HTERT RPE-1 (cell line): Measurements from ENCODE around the gene CPLX1.
"Not testable (repeated sequence)": the region's sequence is repeated elsewhere in the genome, so short reads cannot be mapped to it uniquely, and the experiment has no call there.

Experiments used
- in situ Hi-C: fragments of 300-500 bp; cut with MboI; formaldehyde crosslinking; loops from 4 replicates; pipeline ENCODE4 v1.14.3; 2020; ENCODE audit warnings: low sequenced_read_pairs

The CPLX1 gene

GRCh38 chr4:762211-763190 is 63.4 kb downstream of the CPLX1 start:
- in situ Hi-C loops = no loop called here

GRCh38 chr4:761739-762138 is 64.2 kb downstream of the CPLX1 start:
- in situ Hi-C loops = no loop called here

DNA sequence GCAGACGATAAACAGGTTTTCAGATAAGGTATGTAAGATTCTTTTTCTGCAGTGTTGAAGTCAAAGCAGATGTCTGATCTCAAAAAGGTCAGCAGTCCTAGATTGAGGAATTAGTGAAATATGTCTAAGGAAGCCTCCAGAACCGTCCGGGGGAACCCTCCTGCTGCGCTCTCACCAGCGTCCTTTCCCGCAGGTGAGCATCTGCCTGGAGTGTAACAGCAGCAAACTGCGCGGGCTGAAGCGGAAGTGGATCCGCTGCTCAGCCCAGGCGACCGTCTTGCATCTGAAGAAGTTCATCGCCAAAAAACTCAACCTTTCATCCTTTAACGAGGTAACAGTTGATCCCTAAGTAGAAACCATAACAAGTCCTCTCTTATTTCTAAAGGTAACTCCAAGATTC is 64.8 kb downstream of the CPLX1 start:
- in situ Hi-C loops = no loop called here

- in situ Hi-C loops = no loop called here
Observed at GRCh38 chr4:760616-761015, 65.3 kb downstream of the CPLX1 start.

DNA sequence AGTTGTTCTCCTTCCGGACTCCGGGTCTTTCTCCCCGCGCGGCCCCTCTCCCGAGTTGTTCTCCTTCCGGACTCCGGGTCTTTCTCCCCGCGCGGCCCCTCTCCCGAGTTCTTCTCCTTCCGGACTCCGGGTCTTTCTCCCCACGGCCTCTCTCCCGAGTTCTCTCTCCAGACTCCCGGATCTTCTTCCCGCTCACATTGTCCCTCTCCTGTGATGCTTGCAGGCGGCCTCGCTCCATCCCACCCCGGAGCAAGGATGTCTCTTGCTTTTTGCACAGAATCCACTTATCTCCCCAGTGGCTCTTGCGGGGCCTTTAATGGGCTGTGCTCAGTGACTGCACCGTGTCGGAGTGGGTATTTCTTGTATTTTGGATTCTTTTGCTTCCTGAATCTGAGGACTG is 66.1 kb downstream of the CPLX1 start:
- in situ Hi-C loops = not testable (repeated sequence)

- in situ Hi-C loops = no loop called here
Observed at GRCh38 chr4:757111-757510, 68.8 kb downstream of the CPLX1 start.

GRCh38 chr4:754221-755120 is 71.5 kb downstream of the CPLX1 start:
- in situ Hi-C loops = no loop called here

GRCh38 chr4:753186-753585 is 72.7 kb downstream of the CPLX1 start:
- in situ Hi-C loops = not testable (repeated sequence)

DNA sequence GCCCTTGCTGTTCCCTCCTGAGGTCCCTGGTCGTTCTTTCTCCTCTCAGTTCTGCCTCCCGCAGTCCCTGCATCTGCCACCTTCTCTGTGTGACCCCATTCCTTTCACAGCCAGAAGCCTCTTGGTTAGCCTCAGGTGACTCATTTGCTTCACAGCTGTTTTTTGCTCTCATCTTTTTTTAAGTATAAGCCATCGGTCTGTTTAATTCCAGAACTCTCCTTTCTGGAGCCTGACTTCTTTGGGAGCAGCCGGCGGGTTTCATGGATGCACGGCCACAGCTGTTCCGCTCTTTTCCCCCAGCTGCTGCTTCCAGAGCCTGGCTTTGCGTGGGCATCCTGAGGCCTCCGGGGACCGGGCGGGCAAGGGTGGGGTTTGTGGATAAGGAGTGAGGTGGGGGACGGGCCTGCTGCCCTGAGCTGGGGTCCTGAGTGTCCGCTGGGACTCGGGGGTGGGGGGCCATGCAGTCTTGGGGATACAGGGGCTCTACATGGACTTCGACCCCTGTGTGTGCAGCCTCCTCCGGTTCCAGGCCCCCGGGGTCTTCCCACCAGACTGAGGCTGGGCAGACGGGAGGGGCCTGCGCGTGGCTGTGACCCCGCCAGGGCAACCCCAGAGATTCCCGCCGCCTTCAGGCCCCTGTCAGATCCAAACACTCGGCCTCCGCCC is 73.6 kb downstream of the CPLX1 start:
- in situ Hi-C loops = no loop called here

- in situ Hi-C loops = no loop called here
Observed at GRCh38 chr4:751676-752075, 74.3 kb downstream of the CPLX1 start.

DNA sequence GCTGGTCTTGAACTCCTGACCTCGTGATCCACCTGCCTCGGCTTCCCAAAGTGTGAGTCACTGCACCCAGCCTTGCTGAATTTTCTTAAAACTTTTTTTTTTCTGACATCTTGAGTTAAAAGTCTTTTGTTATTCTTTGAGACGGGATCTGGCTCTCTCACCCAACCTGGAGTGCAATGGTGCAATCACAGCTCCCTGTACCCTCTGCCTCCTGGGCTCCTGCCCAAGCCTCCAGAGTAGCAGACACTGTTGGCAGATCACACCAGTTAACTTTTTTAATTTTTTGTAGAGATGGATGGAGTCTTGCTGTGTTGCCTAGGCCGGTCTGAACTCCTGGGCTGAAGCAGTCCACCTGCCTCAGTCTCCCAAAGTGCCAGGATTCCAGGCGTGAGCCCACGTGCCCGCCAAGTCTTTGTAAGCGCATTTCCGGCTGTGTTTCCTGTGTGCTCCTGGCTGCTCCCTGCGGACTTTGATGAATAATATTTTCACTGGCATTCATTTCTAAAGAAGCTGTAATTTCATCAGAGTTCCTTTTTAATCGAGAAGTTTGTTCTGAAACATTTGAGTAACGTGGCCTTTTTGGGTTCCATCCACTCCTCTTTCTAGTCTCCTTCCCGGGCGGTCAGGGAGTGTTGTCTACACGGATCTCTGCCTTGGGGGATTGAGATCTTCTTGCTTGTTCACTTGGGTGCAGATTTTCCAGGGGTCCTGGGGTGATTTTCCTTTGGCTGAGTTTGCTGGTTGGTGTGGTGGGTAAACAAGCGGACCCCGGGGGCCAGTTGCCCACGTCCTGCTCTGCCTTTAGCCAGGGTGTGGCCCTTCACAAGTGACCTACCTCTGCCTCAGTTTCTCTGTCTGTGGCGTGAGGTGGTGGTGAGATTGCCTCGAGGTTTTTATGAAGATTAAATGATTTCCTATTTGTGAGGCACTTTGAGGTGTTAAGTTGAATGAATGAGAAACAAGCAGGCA is 75.9 kb downstream of the CPLX1 start:
- in situ Hi-C loops = no loop called here

- in situ Hi-C loops = no loop called here
Observed at GRCh38 chr4:748461-748860, 77.5 kb downstream of the CPLX1 start.

GRCh38 chr4:747546-748170 is 78.3 kb downstream of the CPLX1 start:
- in situ Hi-C loops = no loop called here

DNA sequence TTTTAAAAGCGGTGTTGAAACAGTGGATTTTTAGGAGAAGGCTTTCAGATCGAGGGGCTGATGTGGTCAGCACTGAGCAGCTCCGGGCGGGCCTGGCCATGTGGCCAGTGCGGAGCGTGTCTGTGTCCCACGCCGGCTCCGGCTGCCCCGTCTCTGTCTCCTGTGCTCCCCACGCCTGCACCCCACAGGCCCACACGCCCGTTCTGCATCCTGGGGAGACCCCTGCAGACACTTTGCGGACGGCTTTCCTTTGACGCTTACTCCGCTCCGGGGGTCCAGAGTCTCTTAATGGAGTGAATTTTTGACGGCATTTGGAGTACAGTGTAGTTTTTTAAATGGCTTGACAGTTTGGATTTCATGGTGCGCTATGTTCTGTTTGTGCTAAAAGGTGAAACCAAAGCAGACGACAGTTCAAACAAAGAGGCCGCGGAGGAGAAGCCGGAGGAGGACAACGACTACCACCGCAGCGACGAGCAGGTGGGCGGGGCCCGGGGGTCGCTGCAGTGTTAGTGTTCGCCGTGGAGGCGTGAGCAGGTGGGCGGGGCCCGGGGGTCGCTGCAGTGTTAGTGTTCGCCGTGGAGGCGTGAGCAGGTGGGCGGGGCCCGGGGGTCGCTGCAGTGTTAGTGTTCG is 81.6 kb downstream of the CPLX1 start:
- in situ Hi-C loops = no loop called here

- in situ Hi-C loops = no loop called here
Observed at GRCh38 chr4:743463-744211, 82.3 kb downstream of the CPLX1 start.

GRCh38 chr4:742742-743311 is 83.1 kb downstream of the CPLX1 start:
- in situ Hi-C loops = no loop called here

DNA sequence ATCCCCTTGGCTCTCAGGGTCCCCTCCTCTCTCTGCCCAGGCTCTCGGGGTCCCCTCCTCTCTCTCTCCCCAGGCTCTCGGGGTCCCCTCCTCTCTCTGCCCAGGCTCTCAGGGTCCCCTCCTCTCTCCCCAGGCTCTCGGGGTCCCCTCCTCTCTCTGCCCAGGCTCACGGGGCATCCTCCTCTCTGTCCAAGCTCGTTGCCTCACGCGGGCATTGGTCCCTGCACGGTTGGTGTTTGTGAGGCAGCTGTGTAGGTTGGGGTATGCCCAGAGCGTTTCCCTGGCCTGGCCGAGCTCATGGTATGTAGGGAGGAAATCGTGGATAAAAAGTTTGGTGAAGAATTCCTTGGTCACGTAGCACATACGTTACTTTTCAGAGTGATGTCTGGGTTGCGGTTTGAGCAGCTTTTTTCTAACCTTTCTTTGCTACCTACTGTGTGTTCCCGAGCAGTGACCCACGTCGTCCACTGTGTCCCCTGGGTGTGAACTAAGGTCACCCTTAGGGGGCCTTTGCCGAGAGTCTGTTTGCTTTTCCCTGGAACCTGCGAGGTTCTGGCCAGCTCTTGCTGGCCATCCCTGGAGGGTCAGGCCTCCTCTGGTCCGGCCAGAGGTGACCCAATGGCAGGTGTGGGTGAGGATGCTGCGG is 83.7 kb downstream of the CPLX1 start:
- in situ Hi-C loops = no loop called here
